GM12872 (cell line): ENCODE results near the gene PIAS1.

ENCODE experiments used
- CTCF ChIP-seq: IDR thresholded peaks from 3 replicates; pipeline ENCODE4 v1.5.1; 2011; ENCODE audit warnings: low read depth, mild to moderate bottlenecking, low read length, moderate library complexity; ENCODE audit not compliant: insufficient read depth

PIAS1 gene

GRCh38 chr15:68197170-68197492 lies 143.0 kb downstream of the PIAS1 start:
- TF ChIP-seq CTCF: no peak

- TF ChIP-seq CTCF: no peak
These were observed 143.7 kb downstream of the PIAS1 start for GRCh38 chr15:68197661-68198437.

- no peak for TF ChIP-seq CTCF
These were observed 145.2 kb downstream of the PIAS1 start for GRCh38 chr15:68199340-68199739.

GRCh38 chr15:68200016-68200861 lies 146.1 kb downstream of the PIAS1 start:
- no peak for TF ChIP-seq CTCF

- no peak for TF ChIP-seq CTCF
These were observed 147.2 kb downstream of the PIAS1 start for GRCh38 chr15:68201153-68201878.

- no peak for TF ChIP-seq CTCF
These were observed 147.8 kb downstream of the PIAS1 start for GRCh38 chr15:68201879-68202261.

- TF ChIP-seq CTCF: no peak
These were observed 149.4 kb downstream of the PIAS1 start for GRCh38 chr15:68203486-68203885.
